GM10266 (cell line): ENCODE measurements around the gene MTA1.

Experiments
- DNase-seq: peaks from one replicate; pipeline ENCODE4 v3.0.0; 2012; ENCODE audit errors: extremely low spot score
- TF ChIP-seq, protein P1 (sequence below): IDR thresholded peaks from 2 replicates; pipeline ENCODE4 v1.5.1; 2012; ENCODE audit warnings: mild to moderate bottlenecking, low read depth; ENCODE audit not compliant: control insufficient read depth, insufficient read depth; ENCODE audit errors: missing control alignments

MTA1 gene

DNA sequence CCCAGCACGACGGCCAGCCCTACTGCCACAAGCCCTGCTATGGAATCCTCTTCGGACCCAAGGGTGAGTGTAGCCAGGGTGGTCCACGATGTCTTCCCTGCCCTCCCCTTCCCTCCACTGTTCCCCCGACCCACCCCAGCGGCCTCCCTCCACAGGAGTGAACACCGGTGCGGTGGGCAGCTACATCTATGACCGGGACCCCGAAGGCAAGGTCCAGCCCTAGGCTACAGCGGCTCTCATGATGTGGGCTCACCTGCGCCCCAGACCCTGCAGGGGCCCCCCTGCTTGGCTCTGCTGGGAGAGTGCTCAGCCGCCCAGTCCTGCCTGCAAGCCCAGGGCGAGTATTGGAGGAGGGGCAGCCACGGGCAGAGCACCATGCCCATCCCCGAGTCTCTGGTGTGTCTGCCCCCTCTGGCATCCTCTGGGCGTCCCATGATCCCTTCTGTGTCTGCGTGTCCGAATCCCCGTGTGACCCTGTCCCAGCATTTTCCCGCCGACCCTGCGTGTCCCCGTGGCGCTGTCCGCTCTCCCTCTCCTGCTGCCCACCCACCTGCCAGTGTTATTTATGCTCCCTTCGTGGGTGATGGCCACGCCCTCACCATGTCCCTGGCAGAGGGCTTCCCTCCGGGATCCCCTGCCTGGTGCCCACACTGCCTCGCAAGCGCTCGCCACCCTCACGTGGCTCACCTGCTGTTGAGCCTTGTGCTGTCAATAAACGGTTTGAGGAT is 60.0 kb downstream of the MTA1 start:
- no peak for DNase-seq
- TF ChIP-seq, protein P1, sequence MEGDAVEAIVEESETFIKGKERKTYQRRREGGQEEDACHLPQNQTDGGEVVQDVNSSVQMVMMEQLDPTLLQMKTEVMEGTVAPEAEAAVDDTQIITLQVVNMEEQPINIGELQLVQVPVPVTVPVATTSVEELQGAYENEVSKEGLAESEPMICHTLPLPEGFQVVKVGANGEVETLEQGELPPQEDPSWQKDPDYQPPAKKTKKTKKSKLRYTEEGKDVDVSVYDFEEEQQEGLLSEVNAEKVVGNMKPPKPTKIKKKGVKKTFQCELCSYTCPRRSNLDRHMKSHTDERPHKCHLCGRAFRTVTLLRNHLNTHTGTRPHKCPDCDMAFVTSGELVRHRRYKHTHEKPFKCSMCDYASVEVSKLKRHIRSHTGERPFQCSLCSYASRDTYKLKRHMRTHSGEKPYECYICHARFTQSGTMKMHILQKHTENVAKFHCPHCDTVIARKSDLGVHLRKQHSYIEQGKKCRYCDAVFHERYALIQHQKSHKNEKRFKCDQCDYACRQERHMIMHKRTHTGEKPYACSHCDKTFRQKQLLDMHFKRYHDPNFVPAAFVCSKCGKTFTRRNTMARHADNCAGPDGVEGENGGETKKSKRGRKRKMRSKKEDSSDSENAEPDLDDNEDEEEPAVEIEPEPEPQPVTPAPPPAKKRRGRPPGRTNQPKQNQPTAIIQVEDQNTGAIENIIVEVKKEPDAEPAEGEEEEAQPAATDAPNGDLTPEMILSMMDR: no peak

GRCh38 chr14:105480199-105480746 is 60.6 kb downstream of the MTA1 start:
- DNase-seq: no peak
- TF ChIP-seq, protein P1: no peak

- TF ChIP-seq, protein P1: peak; percentile 100
- DNase-seq: peak; percentile 96
Observed at GRCh38 chr14:105480807-105481801, 61.5 kb downstream of the MTA1 start.

GRCh38 chr14:105481886-105482457 is 62.3 kb downstream of the MTA1 start:
- DNase-seq: peak; percentile 96
- TF ChIP-seq, protein P1: peak; percentile 29

DNA sequence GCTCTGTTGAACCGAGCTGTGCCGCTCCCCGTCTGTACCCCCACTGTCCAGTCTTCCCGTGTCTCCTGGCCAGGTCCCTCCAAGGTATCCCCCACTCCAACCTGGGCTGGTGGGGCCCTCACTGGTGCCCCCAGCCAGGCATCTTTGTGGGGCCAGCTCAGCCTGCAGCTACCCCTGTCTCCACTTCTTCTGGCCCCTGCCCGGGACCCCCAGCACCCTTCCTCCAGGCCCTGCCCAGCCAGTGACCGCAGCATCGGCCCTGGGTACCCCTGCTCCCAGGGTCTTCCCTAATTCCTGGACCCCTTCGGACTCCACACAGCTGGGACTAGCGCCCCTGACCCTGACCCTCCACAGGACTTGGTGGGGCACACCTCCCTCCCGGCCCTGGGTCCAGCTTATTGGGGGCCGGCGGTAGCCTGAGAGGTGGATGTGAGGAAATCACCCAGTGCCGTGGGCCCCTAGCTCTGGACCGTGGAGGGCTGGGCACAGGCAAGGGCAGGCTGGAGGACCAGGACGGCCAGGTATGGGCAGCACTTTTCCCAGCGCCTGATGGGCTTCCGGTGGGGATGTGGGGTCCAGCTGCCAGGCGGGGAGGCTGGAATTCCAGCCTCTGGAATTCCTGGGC is 63.0 kb downstream of the MTA1 start:
- DNase-seq: no peak
- TF ChIP-seq, protein P1: no peak

GRCh38 chr14:105483300-105484068 is 63.9 kb downstream of the MTA1 start:
- TF ChIP-seq, protein P1: no peak
- DNase-seq: no peak
